ENCODE results near the gene RASA2.
"Not testable (repeated sequence)": the region's sequence is repeated elsewhere in the genome, so short reads cannot be mapped to it uniquely, and the experiment has no call there.

RASA2 gene

GRCh38 chr3:141498598-141499223 is 11.9 kb downstream of the RASA2 start:
- peak; percentile 72 for DNase-seq (ENCODE audit: low read depth)

- no peak for DNase-seq (ENCODE audit: low read depth)
Measured at GRCh38 chr3:141499284-141499683, 12.5 kb downstream of the RASA2 start.

- no peak for DNase-seq (ENCODE audit: low read depth)
Measured at GRCh38 chr3:141499965-141500364, 13.1 kb downstream of the RASA2 start.

- DNase-seq (ENCODE audit: low read depth), result no peak
Measured at GRCh38 chr3:141500397-141500796, 13.6 kb downstream of the RASA2 start.

GRCh38 chr3:141505166-141505565 is 18.3 kb downstream of the RASA2 start:
- no peak for DNase-seq (ENCODE audit: low read depth)

- no peak for DNase-seq (ENCODE audit: low read depth)
Measured at GRCh38 chr3:141506071-141506470, 19.2 kb downstream of the RASA2 start.

- no peak for DNase-seq (ENCODE audit: low read depth)
Measured at GRCh38 chr3:141507392-141508066, 20.7 kb downstream of the RASA2 start.

GRCh38 chr3:141508067-141508436 is 21.2 kb downstream of the RASA2 start:
- DNase-seq (ENCODE audit: low read depth), result no peak

- no peak for DNase-seq (ENCODE audit: low read depth)
Measured at GRCh38 chr3:141511361-141511760, 24.5 kb downstream of the RASA2 start.

- DNase-seq (ENCODE audit: low read depth), result no peak
Measured at GRCh38 chr3:141514382-141514781, 27.6 kb downstream of the RASA2 start.

GRCh38 chr3:141519587-141519986 is 32.8 kb downstream of the RASA2 start:
- DNase-seq (ENCODE audit: low read depth), result no peak

- no peak for DNase-seq (ENCODE audit: low read depth)
Measured at GRCh38 chr3:141521781-141522180, 35.0 kb downstream of the RASA2 start.

- DNase-seq (ENCODE audit: low read depth), result no peak
Measured at GRCh38 chr3:141523615-141524375, 37.0 kb downstream of the RASA2 start.

- no peak for DNase-seq (ENCODE audit: low read depth)
Measured at GRCh38 chr3:141524988-141525387, 38.2 kb downstream of the RASA2 start.

- no peak for DNase-seq (ENCODE audit: low read depth)
Measured at GRCh38 chr3:141525814-141526213, 39.0 kb downstream of the RASA2 start.

- DNase-seq (ENCODE audit: low read depth), result no peak
Measured at GRCh38 chr3:141526709-141527108, 39.9 kb downstream of the RASA2 start.

GRCh38 chr3:141528800-141529199 is 42.0 kb downstream of the RASA2 start:
- DNase-seq (ENCODE audit: low read depth), result no peak

GRCh38 chr3:141529256-141529655 is 42.4 kb downstream of the RASA2 start:
- no peak for DNase-seq (ENCODE audit: low read depth)

- no peak for DNase-seq (ENCODE audit: low read depth)
Measured at GRCh38 chr3:141529717-141530414, 43.0 kb downstream of the RASA2 start.

GRCh38 chr3:141530415-141530768 is 43.6 kb downstream of the RASA2 start:
- no peak for DNase-seq (ENCODE audit: low read depth)

GRCh38 chr3:141532609-141533008 is 45.8 kb downstream of the RASA2 start:
- DNase-seq (ENCODE audit: low read depth), result no peak

GRCh38 chr3:141536017-141536416 is 49.2 kb downstream of the RASA2 start:
- not testable (repeated sequence) for DNase-seq (ENCODE audit: low read depth)

- no peak for DNase-seq (ENCODE audit: low read depth)
Measured at GRCh38 chr3:141537856-141538255, 51.0 kb downstream of the RASA2 start.
